ENCODE data around the gene CHRND.

CHRND gene

DNA sequence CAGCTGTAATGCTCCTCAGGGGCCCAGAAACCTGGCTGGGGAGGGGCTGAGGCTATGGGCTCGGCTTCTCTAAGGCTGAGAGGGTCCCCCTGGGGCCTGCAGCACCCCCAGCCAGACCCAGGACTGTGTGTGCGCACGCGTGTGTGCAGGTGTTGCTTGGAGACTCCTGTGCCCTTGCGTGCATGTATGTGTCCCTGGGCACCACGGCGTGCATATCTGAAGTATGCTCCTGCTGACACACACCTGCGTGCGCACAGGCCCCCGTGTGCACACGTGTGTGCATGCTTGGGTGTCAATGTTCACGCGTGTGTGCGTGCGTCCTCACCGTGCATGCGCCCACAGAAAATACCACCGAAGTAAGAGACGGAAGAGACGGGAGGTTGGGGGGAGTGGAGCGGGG, 23.4 kb upstream of the CHRND start:
- H3K27ac ChIP-seq, result no peak overlapping the region
- no peaks in the 10 kb centered on the region for H3K36me3 ChIP-seq
- peaks cover 64% of the 10 kb centered on the region for H3K27me3 ChIP-seq
- no peak overlapping the region for H3K9ac ChIP-seq
- H3K4me1 ChIP-seq, result peaks cover 18% of the 10 kb centered on the region
- H4K20me1 ChIP-seq, result peaks cover 7% of the 10 kb centered on the region; the same call in 1 of the 2 replicates
- H3K9me3 ChIP-seq, result no peaks in the 10 kb centered on the region
- no peak for TF ChIP-seq Cebpa-rat (IDR thresholded peaks at IDR 0.05)
- H3K4me3 ChIP-seq, result no peak overlapping the region
- peak overlapping the region; percentile 65 for H3K4me2 ChIP-seq

- no peak overlapping the region for H3K9ac ChIP-seq
- H3K36me3 ChIP-seq, result no peaks in the 10 kb centered on the region
- H3K27ac ChIP-seq, result no peak overlapping the region
- TF ChIP-seq Cebpa-rat (IDR thresholded peaks at IDR 0.05), result no peak
- H3K4me2 ChIP-seq, result peak overlapping the region; percentile 51
- peaks cover 18% of the 10 kb centered on the region for H3K4me1 ChIP-seq
- H3K9me3 ChIP-seq, result no peaks in the 10 kb centered on the region
- H3K27me3 ChIP-seq, result peaks cover 64% of the 10 kb centered on the region
- peaks cover 7% of the 10 kb centered on the region; the same call in 1 of the 2 replicates for H4K20me1 ChIP-seq
- H3K4me3 ChIP-seq, result no peak overlapping the region
These were observed 22.8 kb upstream of the CHRND start for GRCh38 chr2:232502911-232503808.

DNA sequence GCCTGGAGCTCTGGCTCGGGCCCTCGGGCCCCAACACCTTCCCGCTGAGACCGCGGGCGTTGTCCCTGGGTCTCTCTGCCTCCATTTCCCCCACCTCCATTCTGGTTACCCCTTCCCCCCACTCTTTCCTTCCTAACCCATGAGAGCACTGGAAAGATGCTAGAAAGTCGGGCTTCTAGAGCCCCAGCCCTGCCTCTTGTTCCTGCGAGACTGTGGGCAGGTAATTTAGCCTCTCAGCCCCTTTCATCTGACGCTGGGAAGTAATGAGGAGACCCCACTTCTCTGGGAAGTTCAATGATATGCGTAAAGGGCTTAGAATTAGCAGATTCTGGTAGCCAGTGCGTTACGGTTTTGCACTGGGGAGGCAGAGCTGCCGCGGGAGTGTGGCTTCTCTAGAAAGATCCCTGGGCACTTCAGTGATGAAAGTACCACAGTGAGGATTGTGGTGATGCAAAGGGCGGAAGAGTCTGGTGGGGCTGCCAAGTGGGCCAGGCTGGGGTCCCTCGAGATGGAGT, 22.1 kb upstream of the CHRND start:
- H3K9ac ChIP-seq, result no peak overlapping the region
- peaks cover 64% of the 10 kb centered on the region for H3K27me3 ChIP-seq
- no peak overlapping the region for H3K4me3 ChIP-seq
- H3K9me3 ChIP-seq, result no peaks in the 10 kb centered on the region
- H3K4me1 ChIP-seq, result peaks cover 18% of the 10 kb centered on the region
- no peaks in the 10 kb centered on the region for H3K36me3 ChIP-seq
- TF ChIP-seq Cebpa-rat (IDR thresholded peaks at IDR 0.05), result no peak
- H3K27ac ChIP-seq, result no peak overlapping the region
- H4K20me1 ChIP-seq, result peaks cover 7% of the 10 kb centered on the region; the same call in 1 of the 2 replicates
- H3K4me2 ChIP-seq, result peak overlapping the region; percentile 51; the same call in 1 of the 2 replicates

DNA sequence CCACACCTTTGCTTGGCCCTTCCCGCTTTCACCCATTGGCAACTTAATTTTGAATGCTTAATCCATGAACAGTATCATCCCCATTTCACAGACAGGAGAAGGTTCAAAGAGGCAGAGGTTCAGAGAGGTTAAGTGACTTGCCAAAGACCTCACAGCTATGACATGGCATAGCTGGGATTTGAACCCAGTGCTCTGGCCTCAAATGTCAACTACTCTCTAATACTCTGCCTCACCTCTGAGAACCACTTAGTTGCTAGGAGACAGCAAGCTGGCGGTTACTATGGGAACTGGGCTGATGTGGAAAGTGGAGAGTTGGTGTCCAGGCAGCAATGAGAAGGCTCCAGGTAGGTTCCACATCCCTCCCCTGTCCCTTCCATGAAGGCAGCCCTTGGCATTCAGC, 21.5 kb upstream of the CHRND start:
- Histone ChIP-seq H3K27ac (no peak overlapping the region), H3K9me3 (no peaks in the 10 kb centered on the region), H3K9ac (no peak overlapping the region), H3K27me3 (peaks cover 64% of the 10 kb centered on the region), H3K36me3 (no peaks in the 10 kb centered on the region), H4K20me1 (peaks cover 7% of the 10 kb centered on the region; the same call in 1 of the 2 replicates), H3K4me3 (no peak overlapping the region), H3K4me1 (peaks cover 18% of the 10 kb centered on the region), H3K4me2 (no peak overlapping the region)
- TF ChIP-seq Cebpa-rat (IDR thresholded peaks at IDR 0.05), result no peak

GRCh38 chr2:232505856-232506255, 20.1 kb upstream of the CHRND start:
- H3K4me3 ChIP-seq, result no peak overlapping the region

DNA sequence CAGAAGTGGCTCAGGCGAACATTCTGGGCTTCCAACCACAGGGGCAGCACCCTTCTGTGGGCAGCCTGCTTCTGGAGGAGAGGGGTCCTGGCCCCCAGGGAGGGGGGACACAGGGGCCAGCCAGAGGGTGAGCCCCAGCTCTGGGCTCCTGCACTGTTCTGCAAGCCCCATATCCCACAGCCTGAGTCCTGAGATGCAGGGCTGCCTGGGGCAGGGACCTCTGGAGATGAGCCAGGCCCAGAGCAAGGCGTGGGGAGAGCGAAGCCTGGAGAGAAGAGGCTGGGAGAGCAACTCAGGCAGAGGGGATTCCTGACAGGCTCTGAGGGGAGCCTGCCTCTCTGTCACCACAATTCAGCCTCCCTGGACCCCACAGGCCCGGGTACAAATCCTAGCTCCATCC, 19.3 kb upstream of the CHRND start:
- no peak overlapping the region for H3K4me3 ChIP-seq
- TF ChIP-seq Cebpa-rat (IDR thresholded peaks at IDR 0.05), result no peak
- peaks cover 12% of the 10 kb centered on the region; the same call in 1 of the 2 replicates for H4K20me1 ChIP-seq
- H3K4me1 ChIP-seq, result peaks cover 33% of the 10 kb centered on the region
- H3K4me2 ChIP-seq, result no peak overlapping the region
- H3K9ac ChIP-seq, result no peak overlapping the region
- no peak overlapping the region for H3K27ac ChIP-seq
- H3K36me3 ChIP-seq, result no peaks in the 10 kb centered on the region
- H3K27me3 ChIP-seq, result peaks cover 55% of the 10 kb centered on the region
- H3K9me3 ChIP-seq, result no peaks in the 10 kb centered on the region

More at GRCh38 chr2:232505856-232506255, 20.1 kb upstream of the CHRND start:
- peaks cover 25% of the 10 kb centered on the region for H3K4me1 ChIP-seq
- peaks cover 7% of the 10 kb centered on the region; the same call in 1 of the 2 replicates for H4K20me1 ChIP-seq
- H3K27ac ChIP-seq, result no peak overlapping the region
- TF ChIP-seq Cebpa-rat (IDR thresholded peaks at IDR 0.05), result no peak
- no peak overlapping the region for H3K4me2 ChIP-seq
- no peaks in the 10 kb centered on the region for H3K36me3 ChIP-seq
- peaks cover 58% of the 10 kb centered on the region for H3K27me3 ChIP-seq
- H3K9ac ChIP-seq, result no peak overlapping the region
- H3K9me3 ChIP-seq, result no peaks in the 10 kb centered on the region

DNA sequence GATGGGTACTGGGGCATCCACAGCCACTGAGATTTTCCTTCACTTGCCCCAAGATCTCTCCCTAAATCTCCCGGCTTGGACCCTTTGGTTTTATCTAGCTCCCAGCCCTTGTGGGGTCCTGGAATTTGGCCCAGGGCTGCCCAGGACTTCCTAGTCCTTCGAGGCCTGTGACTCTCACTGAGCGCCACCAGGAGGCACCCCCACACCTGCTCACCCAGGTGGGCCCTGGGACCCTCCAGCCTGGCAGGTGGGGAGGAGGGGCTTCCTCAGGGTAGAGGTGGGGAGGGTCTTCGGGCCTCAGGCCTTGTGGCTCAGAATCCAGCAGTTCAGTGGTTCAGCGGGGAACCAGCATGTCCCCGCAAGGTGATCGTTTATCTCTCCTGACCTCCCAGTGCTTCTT, 17.7 kb upstream of the CHRND start:
- peaks cover 13% of the 10 kb centered on the region; the same call in 1 of the 2 replicates for H4K20me1 ChIP-seq
- H3K4me2 ChIP-seq, result no peak overlapping the region
- peaks cover 41% of the 10 kb centered on the region for H3K27me3 ChIP-seq
- no peaks in the 10 kb centered on the region for H3K36me3 ChIP-seq
- TF ChIP-seq Cebpa-rat (IDR thresholded peaks at IDR 0.05), result no peak
- no peaks in the 10 kb centered on the region for H3K9me3 ChIP-seq
- no peak overlapping the region for H3K27ac ChIP-seq
- H3K4me3 ChIP-seq, result no peak overlapping the region
- H3K4me1 ChIP-seq, result peaks cover 38% of the 10 kb centered on the region
- no peak overlapping the region for H3K9ac ChIP-seq

GRCh38 chr2:232511336-232511890, 14.5 kb upstream of the CHRND start:
- peaks cover 29% of the 10 kb centered on the region for H3K4me1 ChIP-seq
- H3K9me3 ChIP-seq, result no peaks in the 10 kb centered on the region
- peak overlapping the region; percentile 2; the same call in 1 of the 2 replicates for H3K27ac ChIP-seq
- no peak overlapping the region for H3K4me3 ChIP-seq
- H3K9ac ChIP-seq, result no peak overlapping the region
- peaks cover 9% of the 10 kb centered on the region; the same call in 1 of the 2 replicates for H3K27me3 ChIP-seq
- peak overlapping the region; percentile 81 for H3K4me2 ChIP-seq
- H4K20me1 ChIP-seq, result peaks cover 13% of the 10 kb centered on the region; the same call in 1 of the 2 replicates
- TF ChIP-seq Cebpa-rat (IDR thresholded peaks at IDR 0.05), result no peak
- no peaks in the 10 kb centered on the region for H3K36me3 ChIP-seq

DNA sequence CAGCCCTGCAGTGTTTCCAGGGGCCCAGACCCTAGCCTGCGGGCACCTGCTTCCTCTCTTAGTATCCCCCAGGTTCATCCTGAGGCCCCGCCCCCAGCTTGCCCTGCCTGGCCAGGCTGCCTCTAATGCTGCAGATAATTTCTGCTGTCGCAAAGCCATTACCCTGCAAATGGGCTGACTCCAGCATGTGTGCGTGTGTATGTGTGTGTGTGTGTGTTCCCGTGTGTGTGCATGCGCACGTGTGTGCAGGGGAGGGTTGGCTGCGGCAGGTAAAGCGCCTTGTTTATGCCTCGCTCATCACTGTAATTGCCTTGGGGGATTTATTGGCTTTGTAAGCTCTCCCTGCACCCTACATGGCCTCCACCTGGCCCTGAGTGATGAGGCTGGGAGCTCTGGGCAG, 13.4 kb upstream of the CHRND start:
- TF ChIP-seq Cebpa-rat (IDR thresholded peaks at IDR 0.05), result no peak
- H3K9me3 ChIP-seq, result no peaks in the 10 kb centered on the region
- H3K9ac ChIP-seq, result 0 out of 2 replicates have a peak overlapping the region, but pooled peaks have one; percentile 13
- H3K4me2 ChIP-seq, result peak overlapping the region; percentile 81
- no peaks in the 10 kb centered on the region for H3K27me3 ChIP-seq
- H4K20me1 ChIP-seq, result 0 out of 2 replicates have a peak, but pooled peaks cover 6% of the 10 kb centered on the region
- H3K27ac ChIP-seq, result no peak overlapping the region
- no peak overlapping the region for H3K4me3 ChIP-seq
- no peaks in the 10 kb centered on the region for H3K36me3 ChIP-seq
- H3K4me1 ChIP-seq, result peaks cover 29% of the 10 kb centered on the region
